ENCODE measurements around the gene SIGLEC9. TPM values are rescaled to one million over a fixed set of nuclear protein-coding genes. Genes with fewer than 3 reads are reported as not detected.

Gene SIGLEC9
- total and polyA plus RNA-seq, 2 of the 8 experiments (the other 6 are each of a cell fraction or from before 2014, with no cell fraction given), result not detected

DNA sequence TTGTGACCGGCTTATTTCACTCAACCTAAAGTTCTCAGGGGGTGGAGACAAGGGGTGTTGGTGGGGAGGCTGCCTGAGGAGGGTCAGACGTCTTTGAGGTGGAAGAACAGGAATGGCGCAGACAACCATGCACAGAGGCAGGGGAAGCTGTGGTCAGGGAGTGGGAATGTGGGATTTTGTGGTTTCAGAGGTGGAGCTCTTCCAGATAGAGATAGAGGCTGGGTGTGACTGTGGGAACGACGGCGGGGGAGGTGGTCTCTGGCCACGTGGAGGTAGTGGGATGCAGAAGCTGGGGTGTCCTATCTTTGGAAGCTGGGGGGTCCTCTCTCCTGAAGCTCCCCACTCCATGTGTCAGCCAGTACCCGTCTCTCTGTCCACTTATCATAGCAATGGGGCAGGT, 34.2 kb upstream of the SIGLEC9 start (continued):
- TF ChIP-seq, protein P1, sequence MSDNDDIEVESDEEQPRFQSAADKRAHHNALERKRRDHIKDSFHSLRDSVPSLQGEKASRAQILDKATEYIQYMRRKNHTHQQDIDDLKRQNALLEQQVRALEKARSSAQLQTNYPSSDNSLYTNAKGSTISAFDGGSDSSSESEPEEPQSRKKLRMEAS (IDR thresholded peaks at IDR 0.05), result no peak
- TF ChIP-seq TAF1 (IDR thresholded peaks at IDR 0.05; ENCODE audit: low read depth, low read length) (no peak), PHF8 (conservative IDR thresholded peaks at IDR 0.05; ENCODE audit: low read depth, low read length) (no peak), NRF1 (IDR thresholded peaks at IDR 0.05; ENCODE audit: low read depth, low read length) (no peak)

Measured in H1 (cell line).